Fibroblast of skin of scalp (primary cell): ENCODE measurements around the gene SPEN.
"Not testable (repeated sequence)": the region's sequence is repeated elsewhere in the genome, so short reads cannot be mapped to it uniquely, and the experiment has no call there.

ENCODE experiments used
- DNase-seq: peaks from one replicate; pipeline ENCODE4 v3.0.0-alpha.2; 2013

Gene SPEN

DNA sequence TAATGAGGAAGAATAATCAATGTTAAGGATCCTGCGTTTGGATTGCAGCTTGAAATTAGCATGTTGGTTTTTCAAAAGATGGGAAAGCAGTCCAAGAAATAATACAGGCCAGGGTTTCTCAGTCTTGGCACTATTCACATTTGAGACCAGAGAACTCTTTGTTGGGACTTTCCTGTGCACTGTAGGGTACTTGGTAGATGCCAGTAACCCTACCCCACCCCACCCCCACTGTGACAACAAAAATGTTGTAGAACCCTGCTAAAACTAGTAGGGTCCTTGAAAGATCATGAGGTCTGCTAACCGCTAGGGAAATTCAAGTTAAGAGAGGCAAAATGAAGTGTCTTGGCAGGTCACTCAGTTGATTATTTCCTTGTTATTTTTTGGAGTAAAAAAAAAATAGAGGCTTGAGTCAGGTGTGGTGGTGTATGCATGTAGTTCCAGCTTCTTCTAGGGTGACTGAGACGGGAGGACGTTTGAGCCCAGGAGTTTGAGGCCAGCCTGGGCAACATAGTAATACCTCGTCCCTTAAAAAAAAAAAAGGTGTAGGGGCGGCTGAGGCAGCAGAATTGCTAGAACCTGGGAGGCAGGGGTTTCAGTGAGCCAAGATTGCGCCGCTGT is 53.3 kb downstream of the SPEN start:
- no peak for DNase-seq

DNA sequence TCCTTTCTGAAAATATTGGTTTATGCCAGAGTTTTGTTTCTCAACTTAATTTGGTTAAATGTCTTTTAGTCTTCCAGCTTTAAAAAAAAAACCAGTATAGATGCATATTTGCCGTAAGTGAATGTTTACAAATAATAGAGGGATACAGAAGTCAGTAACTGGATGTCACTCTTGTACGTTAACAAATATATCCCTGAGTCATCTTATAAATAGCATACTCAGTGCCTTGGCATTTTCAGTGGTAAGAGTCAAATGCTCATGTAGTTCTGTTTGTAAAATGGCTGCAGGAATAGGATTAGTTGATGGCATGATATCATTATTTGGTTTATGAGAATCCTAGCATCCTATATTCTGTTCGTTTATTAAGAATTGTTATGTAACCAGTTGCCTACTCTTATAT is 55.4 kb downstream of the SPEN start:
- peak; percentile 69 for DNase-seq

DNA sequence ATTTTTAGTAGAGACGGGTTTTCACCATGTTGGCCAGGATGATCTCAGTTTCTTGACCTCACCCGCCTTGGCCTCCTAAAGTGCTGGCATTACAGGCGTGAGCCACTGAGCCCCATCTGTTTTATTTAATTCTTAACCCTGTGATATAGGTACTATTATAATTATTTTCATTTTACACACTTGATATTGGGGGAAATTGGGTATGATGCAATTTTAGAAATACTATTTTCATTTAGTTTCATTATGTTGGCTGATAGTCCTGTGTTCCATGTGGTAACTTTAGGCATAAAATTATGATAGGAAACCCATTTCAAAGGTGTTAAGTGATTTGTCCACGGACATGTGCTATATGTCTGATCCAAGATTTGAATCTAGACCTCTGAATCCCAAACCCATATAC is 61.1 kb downstream of the SPEN start:
- DNase-seq = no peak

DNA sequence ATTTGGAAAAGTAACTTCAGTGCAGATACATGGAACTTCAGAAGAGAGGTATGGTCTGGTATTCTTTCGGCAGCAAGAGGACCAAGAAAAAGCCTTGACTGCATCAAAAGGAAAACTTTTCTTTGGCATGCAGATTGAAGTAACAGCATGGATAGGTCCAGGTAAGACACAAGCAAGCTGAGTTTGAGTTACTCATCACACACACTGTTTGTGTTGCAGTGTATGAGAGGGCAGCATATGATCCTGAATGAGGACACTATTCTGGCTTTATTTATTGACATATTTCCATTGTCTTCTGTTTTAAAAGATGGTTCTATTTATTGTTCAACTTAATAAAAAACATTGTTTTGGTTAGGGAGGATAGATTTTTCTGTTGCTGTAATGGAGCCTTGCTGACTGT is 63.6 kb downstream of the SPEN start:
- no peak for DNase-seq

DNA sequence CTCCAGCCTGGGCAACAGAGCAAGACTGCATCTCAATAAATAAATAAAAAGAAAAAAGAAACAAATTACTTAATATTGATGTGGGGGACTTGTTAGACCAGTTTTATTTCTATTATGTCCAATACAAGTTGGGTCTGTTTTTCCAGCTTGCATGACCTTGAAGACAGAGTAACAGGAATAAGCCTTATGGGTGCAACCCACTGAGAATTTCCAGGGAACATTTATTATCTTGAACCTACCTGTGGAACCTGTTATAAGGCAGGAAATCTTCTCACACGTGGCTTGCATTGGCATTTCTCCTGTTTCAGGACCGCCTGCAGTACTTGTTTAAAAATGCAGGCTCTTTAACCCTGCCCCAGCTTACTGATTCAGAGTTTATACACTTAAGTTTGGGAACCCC is 64.4 kb downstream of the SPEN start:
- no peak for DNase-seq

DNA sequence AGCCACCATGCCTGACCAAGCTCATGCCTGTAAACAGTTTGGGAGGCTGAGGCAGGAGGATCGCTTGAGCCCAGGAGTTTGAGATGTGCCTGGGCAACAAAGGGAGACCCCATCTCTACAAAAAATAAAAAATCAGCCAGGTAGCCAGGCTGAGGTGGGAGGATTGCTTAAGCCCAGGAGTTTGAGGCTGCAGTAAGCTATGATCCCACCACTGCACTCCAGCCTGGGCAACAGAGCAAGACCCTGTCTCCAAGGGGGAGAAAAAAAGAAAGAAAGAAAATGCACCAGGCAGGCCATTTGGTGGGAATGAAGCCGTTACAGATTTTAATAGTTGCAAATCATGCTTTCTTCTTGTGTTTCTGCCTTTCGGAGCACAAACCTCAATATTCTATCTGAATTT is 66.1 kb downstream of the SPEN start:
- DNase-seq = not testable (repeated sequence)

DNA sequence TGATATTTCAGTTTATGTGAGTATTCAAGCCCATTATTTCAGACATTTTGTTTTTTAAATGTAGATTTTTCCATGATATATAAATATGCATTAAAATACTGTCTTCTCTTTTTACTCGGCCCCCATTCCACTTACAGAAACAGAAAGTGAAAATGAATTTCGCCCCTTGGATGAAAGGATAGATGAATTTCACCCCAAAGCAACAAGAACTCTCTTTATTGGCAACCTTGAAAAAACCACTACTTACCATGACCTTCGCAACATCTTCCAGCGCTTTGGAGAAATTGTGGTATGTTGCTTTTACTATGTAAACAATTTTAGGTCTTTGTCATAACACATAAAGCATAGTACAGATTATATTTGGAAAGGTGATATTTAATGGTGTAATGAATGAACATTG is 68.5 kb downstream of the SPEN start:
- no peak for DNase-seq

DNA sequence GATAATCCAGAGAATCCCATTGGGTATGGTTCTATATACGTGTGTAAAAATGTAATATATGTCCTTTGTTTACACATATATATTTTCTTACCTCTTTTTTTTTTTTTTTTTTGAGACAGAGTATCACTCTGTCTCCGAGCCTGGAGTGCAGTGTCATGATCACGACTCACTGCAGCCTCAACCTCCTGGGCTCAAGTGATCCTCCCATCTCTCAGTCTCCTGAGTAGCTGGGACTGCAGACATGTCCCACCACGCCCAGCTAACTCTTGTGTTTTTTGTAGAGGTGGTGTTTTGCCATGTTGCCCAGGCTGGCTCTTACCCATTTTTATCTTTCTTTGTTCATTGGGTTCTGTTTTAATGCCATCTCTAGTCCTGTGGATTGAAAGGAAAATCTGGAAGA is 68.9 kb downstream of the SPEN start:
- peak; percentile 38 for DNase-seq

DNA sequence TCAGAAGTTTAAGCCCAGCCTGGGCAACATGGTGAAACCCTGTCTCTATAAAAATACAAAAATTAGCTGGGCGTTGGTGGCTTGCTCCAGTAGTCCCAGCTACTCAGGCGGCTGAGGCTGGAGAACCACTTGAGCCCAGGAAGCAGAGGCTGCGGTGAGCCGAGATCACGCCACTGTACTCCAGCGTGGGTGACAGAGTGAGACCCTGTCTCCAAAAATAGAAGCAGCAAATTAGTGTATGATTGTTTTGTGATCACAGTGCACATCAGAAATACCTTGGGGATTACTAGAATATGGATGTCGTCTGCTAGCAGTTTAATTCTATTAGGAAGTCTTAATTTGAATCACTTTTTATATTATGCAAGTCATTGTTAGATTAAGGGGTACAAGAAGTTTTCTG is 69.4 kb downstream of the SPEN start:
- DNase-seq = no peak

DNA sequence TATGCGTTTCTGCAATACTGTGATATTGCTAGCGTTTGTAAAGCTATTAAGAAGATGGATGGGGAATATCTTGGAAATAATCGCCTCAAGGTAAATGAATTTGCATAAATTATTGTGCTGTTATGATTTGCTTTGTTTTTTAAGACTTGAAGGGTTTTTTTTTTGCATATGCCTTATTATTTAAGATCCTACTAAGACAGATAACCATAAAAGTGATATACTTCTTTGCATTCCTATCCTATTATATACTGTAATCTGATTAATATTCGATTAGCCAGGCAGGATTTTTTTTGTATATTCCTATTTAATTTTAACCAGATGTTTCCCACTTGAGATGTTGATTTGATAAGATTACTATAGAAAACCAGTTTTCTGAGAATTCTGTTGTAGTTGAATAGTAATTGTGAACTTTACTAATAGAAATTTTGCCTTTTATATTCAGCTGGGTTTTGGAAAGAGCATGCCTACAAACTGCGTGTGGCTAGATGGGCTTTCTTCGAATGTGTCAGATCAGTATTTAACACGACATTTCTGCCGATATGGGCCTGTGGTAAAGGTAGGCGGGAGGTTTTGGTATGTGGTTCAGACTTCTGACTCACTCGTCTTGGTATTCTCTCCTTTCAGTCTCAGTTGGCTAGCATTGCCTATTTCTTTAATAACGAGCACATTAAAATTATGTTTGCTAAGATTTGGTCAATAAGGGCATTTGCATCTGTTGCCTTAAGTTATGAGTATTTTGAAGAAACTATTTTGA is 71.6 kb downstream of the SPEN start:
- peak; percentile 67 for DNase-seq

DNA sequence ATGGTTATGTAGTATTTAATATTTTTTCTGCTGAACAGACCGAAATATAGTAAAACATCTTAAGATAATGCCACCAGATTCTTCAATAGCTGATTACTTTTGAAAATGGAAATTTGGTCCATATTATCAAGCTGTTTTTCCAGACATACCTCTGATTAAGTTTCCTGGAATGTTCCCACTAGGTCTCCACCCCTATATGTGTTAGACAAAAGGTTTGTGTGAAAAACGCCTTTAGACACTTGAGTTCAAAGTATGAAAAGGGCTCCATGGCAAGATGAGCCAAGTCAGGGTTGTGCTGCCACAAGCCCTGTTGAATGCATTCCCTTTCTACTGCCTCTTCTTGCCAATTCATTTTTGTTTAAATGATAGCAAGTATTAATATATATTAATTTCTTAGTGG is 75.7 kb downstream of the SPEN start:
- DNase-seq = peak; percentile 68

DNA sequence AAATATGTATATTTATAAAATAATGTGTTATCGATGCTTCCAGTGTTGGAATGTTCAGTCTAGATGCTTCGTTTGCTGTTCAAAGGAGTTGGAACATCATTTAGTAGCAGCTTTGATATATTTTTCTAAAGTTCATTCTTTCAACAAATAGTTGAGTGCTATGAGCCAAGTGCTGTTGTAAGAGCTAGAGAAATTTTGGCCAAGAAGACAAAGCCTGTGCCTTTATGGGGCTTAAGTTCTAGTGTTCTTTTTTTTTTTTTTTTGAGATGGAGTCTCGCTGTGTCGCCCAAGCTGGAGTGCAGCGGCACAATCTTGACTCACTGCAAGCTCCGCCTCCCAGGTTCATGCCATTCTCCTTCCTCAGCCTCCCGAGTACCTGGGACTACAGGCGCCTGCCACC is 78.9 kb downstream of the SPEN start:
- DNase-seq = not testable (repeated sequence)

DNA sequence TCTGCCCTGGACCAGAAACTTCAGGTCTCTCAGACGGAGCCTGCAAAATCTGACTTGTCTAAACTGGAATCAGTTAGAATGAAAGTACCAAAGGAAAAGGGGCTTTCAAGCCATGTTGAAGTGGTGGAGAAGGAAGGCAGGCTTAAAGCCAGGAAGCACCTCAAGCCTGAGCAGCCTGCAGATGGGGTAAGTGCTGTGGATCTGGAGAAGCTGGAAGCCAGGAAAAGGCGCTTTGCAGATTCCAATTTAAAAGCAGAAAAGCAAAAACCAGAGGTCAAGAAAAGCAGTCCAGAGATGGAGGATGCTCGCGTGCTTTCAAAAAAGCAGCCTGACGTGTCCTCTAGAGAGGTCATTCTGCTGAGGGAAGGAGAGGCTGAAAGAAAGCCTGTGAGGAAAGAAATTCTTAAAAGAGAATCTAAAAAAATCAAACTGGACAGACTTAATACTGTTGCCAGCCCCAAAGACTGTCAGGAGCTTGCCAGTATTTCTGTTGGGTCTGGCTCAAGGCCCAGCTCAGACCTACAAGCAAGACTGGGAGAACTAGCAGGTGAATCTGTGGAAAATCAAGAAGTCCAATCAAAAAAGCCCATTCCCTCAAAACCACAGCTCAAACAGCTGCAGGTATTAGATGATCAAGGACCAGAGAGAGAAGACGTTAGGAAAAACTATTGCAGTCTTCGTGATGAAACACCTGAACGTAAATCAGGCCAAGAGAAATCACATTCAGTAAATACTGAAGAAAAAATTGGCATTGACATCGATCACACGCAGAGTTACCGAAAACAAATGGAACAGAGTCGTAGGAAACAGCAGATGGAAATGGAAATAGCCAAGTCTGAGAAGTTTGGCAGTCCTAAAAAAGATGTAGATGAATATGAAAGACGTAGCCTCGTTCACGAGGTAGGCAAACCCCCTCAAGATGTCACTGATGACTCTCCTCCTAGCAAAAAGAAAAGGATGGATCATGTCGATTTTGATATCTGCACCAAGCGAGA is 81.8 kb downstream of the SPEN start:
- no peak for DNase-seq

DNA sequence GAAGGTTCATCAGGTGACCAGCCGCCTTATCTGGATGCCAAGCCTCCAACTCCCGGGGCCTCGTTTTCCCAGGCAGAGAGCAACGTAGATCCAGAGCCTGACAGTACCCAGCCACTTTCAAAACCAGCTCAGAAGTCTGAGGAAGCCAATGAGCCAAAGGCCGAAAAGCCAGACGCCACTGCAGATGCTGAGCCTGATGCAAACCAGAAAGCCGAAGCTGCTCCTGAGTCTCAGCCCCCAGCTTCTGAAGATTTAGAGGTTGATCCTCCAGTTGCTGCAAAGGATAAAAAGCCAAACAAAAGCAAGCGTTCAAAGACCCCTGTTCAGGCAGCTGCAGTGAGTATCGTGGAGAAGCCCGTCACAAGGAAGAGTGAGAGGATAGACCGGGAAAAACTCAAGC is 83.9 kb downstream of the SPEN start:
- no peak for DNase-seq

DNA sequence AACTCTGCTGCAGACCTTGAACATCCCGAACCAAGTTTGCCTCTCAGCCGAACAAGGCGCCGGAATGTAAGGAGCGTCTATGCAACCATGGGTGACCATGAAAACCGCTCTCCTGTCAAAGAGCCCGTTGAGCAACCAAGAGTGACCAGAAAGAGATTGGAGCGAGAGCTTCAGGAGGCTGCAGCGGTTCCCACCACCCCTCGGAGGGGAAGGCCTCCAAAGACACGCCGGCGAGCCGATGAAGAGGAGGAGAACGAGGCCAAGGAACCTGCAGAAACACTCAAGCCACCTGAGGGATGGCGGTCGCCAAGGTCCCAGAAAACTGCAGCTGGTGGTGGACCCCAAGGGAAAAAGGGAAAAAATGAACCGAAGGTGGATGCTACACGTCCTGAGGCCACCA is 84.4 kb downstream of the SPEN start:
- DNase-seq = no peak

DNA sequence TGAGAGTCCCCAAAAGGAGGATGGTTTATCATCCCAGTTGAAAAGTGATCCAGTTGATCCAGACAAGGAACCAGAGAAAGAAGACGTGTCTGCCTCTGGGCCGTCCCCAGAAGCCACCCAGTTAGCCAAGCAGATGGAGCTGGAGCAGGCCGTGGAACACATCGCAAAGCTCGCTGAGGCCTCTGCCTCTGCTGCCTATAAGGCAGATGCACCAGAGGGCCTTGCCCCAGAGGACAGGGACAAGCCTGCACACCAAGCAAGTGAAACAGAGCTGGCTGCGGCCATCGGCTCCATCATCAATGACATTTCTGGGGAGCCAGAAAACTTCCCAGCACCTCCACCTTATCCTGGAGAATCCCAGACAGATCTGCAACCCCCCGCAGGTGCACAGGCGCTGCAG is 85.1 kb downstream of the SPEN start:
- DNase-seq = no peak

DNA sequence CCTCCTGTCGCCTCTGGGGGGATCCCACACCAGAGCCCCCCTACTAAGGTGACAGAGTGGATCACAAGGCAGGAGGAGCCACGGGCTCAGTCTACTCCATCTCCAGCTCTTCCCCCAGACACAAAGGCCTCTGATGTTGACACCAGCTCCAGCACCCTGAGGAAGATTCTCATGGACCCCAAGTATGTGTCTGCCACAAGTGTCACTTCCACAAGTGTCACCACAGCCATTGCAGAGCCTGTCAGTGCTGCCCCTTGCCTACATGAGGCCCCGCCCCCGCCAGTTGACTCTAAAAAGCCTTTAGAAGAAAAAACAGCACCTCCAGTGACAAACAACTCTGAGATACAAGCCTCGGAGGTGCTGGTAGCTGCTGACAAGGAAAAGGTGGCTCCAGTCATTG is 86.2 kb downstream of the SPEN start:
- DNase-seq = no peak

DNA sequence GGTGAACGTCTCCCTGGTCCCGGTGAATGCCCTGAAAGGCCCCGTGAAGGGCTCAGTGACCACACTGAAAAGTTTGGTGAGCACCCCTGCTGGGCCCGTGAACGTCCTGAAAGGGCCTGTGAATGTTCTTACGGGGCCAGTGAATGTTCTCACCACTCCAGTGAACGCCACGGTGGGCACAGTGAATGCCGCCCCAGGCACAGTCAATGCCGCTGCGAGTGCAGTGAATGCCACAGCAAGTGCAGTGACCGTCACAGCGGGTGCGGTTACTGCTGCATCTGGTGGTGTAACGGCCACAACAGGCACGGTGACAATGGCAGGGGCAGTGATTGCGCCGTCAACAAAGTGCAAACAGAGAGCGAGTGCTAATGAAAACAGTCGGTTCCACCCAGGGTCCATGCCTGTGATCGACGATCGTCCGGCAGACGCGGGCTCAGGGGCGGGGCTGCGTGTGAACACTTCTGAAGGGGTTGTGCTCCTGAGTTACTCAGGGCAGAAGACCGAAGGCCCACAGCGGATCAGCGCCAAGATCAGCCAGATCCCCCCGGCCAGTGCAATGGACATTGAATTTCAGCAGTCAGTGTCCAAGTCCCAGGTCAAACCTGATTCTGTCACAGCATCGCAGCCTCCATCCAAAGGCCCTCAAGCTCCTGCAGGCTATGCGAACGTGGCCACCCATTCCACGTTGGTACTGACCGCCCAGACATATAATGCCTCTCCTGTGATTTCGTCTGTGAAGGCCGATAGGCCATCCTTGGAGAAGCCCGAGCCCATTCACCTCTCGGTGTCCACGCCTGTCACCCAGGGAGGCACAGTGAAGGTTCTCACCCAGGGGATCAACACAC is 86.9 kb downstream of the SPEN start:
- DNase-seq = no peak

DNA sequence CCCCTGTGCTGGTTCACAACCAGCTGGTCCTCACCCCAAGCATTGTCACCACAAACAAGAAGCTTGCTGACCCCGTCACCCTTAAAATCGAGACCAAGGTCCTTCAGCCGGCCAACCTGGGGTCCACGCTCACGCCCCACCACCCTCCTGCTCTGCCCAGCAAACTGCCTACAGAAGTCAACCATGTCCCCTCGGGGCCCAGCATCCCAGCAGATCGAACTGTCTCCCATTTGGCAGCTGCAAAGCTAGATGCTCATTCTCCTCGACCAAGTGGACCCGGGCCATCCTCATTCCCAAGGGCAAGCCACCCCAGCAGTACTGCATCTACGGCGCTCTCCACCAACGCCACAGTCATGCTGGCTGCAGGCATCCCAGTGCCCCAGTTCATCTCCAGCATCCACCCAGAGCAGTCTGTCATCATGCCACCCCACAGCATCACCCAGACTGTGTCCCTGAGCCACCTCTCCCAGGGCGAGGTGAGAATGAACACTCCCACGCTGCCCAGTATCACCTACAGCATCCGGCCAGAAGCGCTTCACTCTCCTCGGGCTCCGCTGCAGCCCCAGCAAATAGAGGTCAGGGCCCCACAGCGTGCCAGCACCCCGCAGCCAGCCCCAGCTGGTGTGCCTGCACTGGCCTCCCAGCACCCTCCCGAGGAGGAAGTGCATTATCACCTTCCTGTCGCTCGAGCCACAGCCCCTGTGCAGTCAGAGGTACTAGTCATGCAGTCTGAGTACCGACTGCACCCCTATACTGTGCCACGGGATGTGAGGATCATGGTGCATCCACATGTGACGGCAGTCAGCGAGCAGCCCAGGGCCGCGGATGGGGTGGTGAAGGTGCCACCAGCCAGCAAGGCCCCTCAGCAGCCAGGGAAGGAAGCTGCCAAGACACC is 87.8 kb downstream of the SPEN start:
- no peak for DNase-seq

DNA sequence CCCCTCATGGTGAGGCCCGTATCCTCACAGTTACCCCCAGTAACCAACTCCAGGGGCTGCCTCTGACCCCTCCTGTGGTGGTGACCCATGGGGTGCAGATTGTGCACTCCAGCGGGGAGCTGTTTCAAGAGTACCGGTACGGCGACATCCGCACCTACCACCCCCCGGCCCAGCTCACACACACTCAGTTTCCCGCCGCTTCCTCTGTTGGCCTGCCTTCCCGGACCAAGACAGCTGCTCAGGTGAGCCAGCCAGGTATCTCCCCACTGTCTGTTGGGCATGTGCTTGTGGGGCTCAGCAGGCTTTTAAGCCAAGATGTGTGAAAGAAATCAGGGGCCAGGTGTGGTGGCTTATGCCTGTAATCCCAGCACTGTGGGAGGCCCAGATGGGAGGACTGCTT is 88.5 kb downstream of the SPEN start:
- no peak for DNase-seq

DNA sequence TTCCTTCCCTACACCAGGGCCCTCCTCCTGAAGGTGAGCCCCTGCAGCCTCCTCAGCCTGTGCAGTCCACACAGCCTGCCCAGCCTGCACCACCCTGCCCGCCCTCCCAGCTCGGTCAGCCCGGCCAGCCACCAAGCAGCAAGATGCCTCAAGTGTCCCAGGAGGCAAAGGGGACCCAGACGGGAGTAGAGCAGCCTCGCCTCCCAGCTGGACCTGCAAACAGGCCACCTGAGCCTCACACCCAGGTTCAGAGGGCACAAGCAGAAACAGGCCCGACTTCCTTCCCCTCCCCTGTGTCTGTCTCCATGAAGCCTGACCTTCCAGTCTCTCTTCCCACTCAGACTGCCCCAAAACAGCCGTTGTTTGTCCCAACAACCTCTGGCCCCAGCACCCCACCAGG is 89.6 kb downstream of the SPEN start:
- DNase-seq = no peak
